MM.1S (cell line): ENCODE data around the gene MORN4.

ENCODE experiments used
- EZH2phosphoT487 ChIP-seq: fragments of 300-600 bp; sonication (generic); IDR thresholded peaks from 2 replicates; pipeline ENCODE4 v1.6.1; 2018; ENCODE audit warnings: antibody characterized with exemption, low read length
- TF ChIP-seq, protein P1 (sequence below): fragments of 300-600 bp; sonication (generic); IDR thresholded peaks from 2 replicates; pipeline ENCODE4 v1.5.1; 2016; ENCODE audit warnings: antibody characterized with exemption, low read length, mixed read lengths

DNA sequence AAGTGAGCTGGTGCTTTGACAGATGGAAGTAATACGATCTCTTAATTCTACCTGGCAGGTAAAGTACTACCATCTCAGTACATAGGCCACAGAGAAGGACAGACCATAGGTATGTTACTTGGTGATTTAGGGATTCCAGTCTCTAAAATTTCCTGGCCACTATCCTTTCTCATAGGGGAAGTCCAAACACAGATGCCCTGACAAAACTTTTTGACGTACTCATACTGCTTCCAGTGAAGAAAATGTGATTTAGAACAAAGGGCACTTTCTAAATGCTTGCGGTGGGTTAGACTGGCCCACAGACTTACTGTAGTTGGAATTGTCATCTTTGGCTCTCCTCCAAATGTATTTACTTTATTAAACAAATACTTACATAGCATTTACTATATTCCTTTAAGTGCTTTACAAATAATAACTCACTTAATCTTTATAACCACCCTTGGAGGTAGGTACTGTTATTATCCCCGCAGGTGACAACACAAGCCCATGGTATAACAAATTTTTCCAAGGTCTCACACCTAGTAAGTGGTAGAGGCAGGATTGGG lies 10.2 kb upstream of the MORN4 start:
- TF ChIP-seq, protein P1, sequence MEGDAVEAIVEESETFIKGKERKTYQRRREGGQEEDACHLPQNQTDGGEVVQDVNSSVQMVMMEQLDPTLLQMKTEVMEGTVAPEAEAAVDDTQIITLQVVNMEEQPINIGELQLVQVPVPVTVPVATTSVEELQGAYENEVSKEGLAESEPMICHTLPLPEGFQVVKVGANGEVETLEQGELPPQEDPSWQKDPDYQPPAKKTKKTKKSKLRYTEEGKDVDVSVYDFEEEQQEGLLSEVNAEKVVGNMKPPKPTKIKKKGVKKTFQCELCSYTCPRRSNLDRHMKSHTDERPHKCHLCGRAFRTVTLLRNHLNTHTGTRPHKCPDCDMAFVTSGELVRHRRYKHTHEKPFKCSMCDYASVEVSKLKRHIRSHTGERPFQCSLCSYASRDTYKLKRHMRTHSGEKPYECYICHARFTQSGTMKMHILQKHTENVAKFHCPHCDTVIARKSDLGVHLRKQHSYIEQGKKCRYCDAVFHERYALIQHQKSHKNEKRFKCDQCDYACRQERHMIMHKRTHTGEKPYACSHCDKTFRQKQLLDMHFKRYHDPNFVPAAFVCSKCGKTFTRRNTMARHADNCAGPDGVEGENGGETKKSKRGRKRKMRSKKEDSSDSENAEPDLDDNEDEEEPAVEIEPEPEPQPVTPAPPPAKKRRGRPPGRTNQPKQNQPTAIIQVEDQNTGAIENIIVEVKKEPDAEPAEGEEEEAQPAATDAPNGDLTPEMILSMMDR: no peak
- no peak for TF ChIP-seq EZH2phosphoT487
